Measurements from ENCODE around the gene CPSF3.

CPSF3 gene

DNA sequence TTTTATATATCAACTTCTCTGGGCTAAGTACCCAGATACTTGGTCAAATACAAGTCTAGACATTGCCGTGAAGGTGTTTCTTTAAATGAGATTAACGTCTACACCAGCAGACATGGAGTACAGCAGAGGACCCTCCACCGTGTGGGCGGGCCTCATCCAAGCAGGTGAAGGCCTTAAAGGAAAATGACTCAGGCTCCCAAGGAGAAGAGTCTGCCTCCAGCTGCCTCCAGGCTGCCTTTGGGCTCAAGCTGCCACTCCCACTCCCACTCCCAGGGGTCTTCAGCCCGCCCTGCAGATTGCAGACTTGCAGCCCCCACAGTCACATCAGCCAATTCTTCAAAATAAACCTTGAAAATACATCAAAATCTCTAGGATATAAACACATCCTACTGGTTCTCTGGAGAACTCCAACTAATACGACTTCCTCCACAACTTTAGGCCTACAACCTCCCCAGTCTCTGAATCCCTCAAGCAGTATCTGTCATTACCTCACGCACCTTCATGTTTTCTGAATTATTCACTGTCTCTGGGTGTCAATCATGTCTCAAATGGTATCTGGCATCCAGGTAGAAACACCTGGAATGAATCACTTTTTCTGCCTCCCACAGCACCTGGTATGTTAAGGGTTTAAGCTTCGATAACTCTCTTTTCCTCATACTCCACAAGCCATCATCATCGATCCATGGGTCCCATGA, 7.0 kb upstream of the CPSF3 start:
- TF ChIP-seq JUND (IDR thresholded peaks at IDR 0.05; ENCODE audit: low read depth): no peak
- no peak for DNase-seq (ENCODE audit: low read depth in 1 of 2, low spot score in 1 of 2)
- in situ Hi-C loops (cut with HindIII; ENCODE audit: low pct_unique_long_range_greater_than_20kb, low sequenced_read_pairs): no loop called here

GRCh38 chr2:9416962-9417316, 6.5 kb upstream of the CPSF3 start:
- in situ Hi-C loops (cut with HindIII; ENCODE audit: low pct_unique_long_range_greater_than_20kb, low sequenced_read_pairs): no loop called here
- no peak for DNase-seq (ENCODE audit: low read depth in 1 of 2, low spot score in 1 of 2)
- TF ChIP-seq JUND (IDR thresholded peaks at IDR 0.05; ENCODE audit: low read depth): no peak

- in situ Hi-C loops (cut with HindIII; ENCODE audit: low pct_unique_long_range_greater_than_20kb, low sequenced_read_pairs): no loop called here
- TF ChIP-seq JUND (IDR thresholded peaks at IDR 0.05; ENCODE audit: low read depth): no peak
- DNase-seq (ENCODE audit: low read depth in 1 of 2, low spot score in 1 of 2): no peak
Measured at GRCh38 chr2:9417725-9418124, 5.7 kb upstream of the CPSF3 start.

DNA sequence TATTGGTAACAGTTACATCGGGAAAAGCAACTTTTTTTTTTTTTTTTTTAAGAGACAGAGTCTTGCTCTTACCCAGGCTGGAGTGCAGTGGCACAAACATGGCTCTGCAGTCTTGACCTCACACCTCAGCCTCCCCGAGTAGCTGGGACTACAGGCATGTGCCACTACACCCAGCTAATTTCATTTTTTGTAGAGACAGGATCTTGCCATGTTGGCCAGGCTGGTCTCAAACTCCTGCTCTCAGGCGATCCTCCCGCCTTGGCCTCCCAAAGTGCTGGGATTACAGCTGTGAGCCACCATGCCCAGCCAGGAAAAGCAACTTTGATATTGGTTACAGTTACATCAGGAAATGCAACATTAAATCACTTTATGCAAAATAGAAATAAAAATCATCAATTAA, 4.7 kb upstream of the CPSF3 start:
- DNase-seq (ENCODE audit: low read depth in 1 of 2, low spot score in 1 of 2): no peak
- no peak for TF ChIP-seq JUND (IDR thresholded peaks at IDR 0.05; ENCODE audit: low read depth)
- in situ Hi-C loops (cut with HindIII; ENCODE audit: low pct_unique_long_range_greater_than_20kb, low sequenced_read_pairs): no loop called here

DNA sequence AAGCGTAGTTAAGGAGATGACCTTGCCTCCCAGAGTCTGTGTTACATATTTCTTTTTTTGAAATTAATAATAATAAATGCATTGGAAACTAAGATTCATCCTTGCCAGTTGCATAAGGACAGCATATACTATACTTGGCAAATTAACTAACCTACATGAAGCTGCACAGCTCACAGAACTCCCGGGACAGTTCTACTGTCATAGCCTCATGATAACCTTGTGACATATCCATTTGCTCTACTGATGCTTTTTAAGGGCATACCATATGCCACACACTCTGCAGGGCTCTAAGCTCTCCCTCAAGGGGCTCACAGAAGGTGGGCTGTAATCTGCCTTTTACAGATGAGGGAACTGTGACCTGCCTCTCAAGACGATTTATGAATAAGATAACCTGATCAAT, 3.9 kb upstream of the CPSF3 start:
- in situ Hi-C loops (cut with HindIII; ENCODE audit: low pct_unique_long_range_greater_than_20kb, low sequenced_read_pairs): no loop called here
- DNase-seq (ENCODE audit: low read depth in 1 of 2, low spot score in 1 of 2): no peak
- TF ChIP-seq JUND (IDR thresholded peaks at IDR 0.05; ENCODE audit: low read depth): no peak

DNA sequence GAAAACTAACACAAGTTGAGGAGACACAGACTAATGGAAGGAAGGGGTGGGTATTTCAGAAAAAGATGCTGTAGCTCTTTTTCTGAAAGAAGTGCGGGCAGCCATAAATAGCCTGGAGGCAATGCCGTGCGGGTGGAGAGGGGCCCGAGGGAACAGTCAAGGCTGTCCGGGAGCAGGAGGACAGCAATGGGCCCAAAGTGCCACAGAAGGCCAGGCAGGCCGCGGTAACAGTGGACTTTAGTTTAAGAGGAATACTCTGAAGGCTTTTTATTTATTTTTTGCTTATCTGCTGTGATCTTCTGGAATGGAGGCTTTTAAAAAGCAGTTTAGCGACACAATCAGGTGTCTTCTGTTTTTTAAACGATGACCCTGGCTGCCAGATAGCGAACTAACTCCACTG, 3.0 kb upstream of the CPSF3 start:
- no peak for TF ChIP-seq JUND (IDR thresholded peaks at IDR 0.05; ENCODE audit: low read depth)
- no peak for DNase-seq (ENCODE audit: low read depth in 1 of 2, low spot score in 1 of 2)
- in situ Hi-C loops (cut with HindIII; ENCODE audit: low pct_unique_long_range_greater_than_20kb, low sequenced_read_pairs): no loop called here

- in situ Hi-C loops (cut with HindIII; ENCODE audit: low pct_unique_long_range_greater_than_20kb, low sequenced_read_pairs): no loop called here
- no peak for TF ChIP-seq JUND (IDR thresholded peaks at IDR 0.05; ENCODE audit: low read depth)
- DNase-seq (ENCODE audit: low read depth in 1 of 2, low spot score in 1 of 2): peak; percentile 18 to 31
Measured at GRCh38 chr2:9422321-9423099, 944 bp upstream of the CPSF3 start.

GRCh38 chr2:9423922-9424272, 443 bp downstream of the CPSF3 start:
- TF ChIP-seq JUND (IDR thresholded peaks at IDR 0.05; ENCODE audit: low read depth): no peak
- peak in 1 of 2 experiments; percentile 2 for DNase-seq (ENCODE audit: low read depth in 1 of 2, low spot score in 1 of 2)
- in situ Hi-C loops (cut with HindIII; ENCODE audit: low pct_unique_long_range_greater_than_20kb, low sequenced_read_pairs): no loop called here

DNA sequence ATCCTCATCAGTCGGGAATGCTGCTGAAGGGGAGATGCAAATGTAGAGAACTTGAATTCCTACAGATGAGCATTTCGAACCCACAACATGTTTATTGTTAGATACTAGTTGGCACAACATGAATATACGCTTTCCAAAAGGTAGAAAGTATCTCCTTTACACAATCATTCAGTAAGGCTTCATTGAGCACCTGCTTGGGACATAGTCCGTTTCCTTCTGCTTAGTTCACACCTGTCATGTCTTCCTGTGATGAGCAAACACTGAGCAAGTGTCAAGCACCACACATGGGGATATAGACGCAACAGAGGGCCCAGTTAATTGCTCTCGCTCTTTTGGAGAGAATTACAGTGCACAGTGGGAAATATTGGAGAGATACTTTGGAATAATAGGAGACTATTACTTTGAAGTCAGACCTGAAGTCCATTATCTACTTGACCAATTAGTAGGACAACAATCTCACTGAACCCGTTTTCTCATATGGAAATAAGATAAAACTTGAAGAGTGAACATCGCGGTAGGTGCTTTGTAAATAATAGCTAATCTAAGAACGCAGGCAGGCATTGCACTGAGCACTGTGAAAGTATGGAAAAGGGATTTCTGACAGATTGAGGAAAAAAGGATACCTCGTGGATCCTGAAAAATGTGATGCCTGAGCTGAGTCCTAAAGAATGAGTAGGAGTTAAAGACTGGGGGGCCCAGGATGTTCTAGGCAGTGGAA, 1.2 kb downstream of the CPSF3 start:
- TF ChIP-seq JUND (IDR thresholded peaks at IDR 0.05; ENCODE audit: low read depth): no peak
- in situ Hi-C loops (cut with HindIII; ENCODE audit: low pct_unique_long_range_greater_than_20kb, low sequenced_read_pairs): no loop called here
- DNase-seq (ENCODE audit: low read depth in 1 of 2, low spot score in 1 of 2): no peak

DNA sequence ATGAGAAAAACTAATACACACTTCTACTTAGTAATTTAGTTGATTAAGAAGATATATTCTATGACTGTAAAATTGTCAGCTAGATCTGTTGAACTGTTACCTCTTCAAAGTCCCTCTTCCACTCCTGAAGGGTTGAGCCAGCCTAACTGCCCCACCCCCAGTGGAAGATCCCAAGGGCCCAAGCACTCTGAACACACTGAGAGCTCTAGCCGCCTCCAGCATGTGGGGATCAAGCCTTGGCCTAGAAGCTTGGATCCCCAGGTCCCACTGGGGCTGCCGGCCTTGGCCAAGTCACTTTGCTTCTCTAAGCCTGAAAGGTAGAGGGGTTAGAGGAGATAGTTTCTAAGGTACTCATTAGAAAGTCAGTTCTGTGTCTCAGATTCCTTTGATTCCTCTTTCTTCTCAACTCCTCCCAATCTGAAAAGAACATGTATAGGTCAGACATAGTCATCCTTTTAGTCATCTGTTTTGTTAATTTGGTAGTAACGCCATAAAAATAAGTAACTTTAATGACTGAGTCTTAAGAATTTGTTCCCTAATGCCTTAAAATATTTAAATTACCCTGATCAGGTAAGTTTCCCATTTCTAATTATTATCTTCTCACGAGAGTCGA, 5.6 kb downstream of the CPSF3 start:
- in situ Hi-C loops (cut with HindIII; ENCODE audit: low pct_unique_long_range_greater_than_20kb, low sequenced_read_pairs): no loop called here
- no peak for DNase-seq (ENCODE audit: low read depth in 1 of 2, low spot score in 1 of 2)
- no peak for TF ChIP-seq JUND (IDR thresholded peaks at IDR 0.05; ENCODE audit: low read depth)

GRCh38 chr2:9430316-9431293, 7.2 kb downstream of the CPSF3 start:
- in situ Hi-C loops (cut with HindIII; ENCODE audit: low pct_unique_long_range_greater_than_20kb, low sequenced_read_pairs): no loop called here
- no peak for TF ChIP-seq JUND (IDR thresholded peaks at IDR 0.05; ENCODE audit: low read depth)
- DNase-seq (ENCODE audit: low read depth in 1 of 2, low spot score in 1 of 2): no peak

- no peak for DNase-seq (ENCODE audit: low read depth in 1 of 2, low spot score in 1 of 2)
- in situ Hi-C loops (cut with HindIII; ENCODE audit: low pct_unique_long_range_greater_than_20kb, low sequenced_read_pairs): no loop called here
- no peak for TF ChIP-seq JUND (IDR thresholded peaks at IDR 0.05; ENCODE audit: low read depth)
Measured at GRCh38 chr2:9434489-9434888, 11.0 kb downstream of the CPSF3 start.

All from T47D (cell line).